HG03064 (cell line): ENCODE measurements around the gene PLCL1.
A peak's percentile ranks its signal among the peaks of the same experiment; 100 is the strongest.

ENCODE experiments used
- ATAC-seq: cut with Tn5 transposase; IDR thresholded peaks from one replicate; pipeline ENCODE4 v1.9.1; 2021; ENCODE audit warnings: low read depth; ENCODE audit not compliant: unreplicated experiment

PLCL1 gene

DNA sequence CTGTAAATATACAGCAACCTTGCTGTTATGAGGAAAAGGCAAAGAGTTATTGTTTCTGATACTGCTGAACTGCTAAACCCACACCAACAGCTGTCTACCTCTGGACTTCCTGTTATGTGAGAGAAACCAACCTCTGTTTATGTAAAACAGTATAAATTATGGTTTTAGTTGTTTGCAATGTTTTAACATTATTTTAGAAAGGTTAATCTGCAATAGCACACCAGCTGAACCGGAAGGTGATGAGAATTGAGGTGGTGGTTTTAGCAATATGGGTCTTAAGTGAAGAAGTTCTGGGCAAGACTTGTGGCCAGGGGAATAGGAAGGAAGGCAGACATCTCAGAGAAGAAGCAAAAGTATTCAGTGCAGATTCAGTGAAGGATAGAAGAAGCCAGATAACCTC lies 237.8 kb downstream of the PLCL1 start:
- ATAC-seq, result peak; percentile 82

DNA sequence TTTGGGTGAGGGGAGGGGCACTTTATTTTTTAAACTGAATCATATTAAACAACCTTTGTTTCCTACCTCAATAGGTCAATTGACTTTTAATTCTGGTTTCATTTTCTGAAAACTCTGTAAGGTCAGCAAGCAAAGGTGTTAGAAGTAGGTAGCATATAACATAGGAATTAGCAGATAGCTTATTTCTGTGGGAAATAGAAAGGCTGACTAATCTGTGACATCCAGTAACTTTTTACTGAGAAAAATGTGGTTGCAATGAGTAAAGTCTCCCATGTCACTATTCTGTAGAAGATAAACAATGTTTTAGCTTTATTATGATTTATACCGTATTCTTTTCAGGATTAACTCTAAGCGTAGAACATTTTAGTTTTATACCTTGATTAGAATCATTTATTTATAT lies 240.4 kb downstream of the PLCL1 start:
- ATAC-seq, result no peak

- no peak for ATAC-seq
Observed at GRCh38 chr2:198045227-198045626, 240.8 kb downstream of the PLCL1 start.

- no peak for ATAC-seq
Observed at GRCh38 chr2:198052741-198053140, 248.3 kb downstream of the PLCL1 start.

GRCh38 chr2:198053148-198053547 lies 248.8 kb downstream of the PLCL1 start:
- no peak for ATAC-seq

DNA sequence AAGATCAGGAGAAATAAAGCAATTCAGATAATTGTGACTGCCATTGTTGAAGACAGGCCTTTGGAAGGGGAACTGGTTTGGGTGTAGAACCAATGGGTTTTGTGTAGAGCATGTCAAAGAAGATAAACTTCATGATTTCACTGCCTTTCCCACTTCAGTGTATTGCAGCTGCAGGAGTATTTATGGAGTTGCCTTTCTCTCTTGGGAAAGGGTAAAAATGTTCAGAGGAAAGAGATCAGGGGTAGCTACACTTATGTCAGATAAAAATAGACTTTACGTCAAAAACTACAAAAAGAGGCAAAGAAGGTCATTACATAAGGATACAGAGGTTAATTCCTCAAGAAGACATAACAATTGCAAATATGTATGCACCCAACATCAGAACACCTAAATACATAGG lies 249.4 kb downstream of the PLCL1 start:
- ATAC-seq, result no peak

- no peak for ATAC-seq
Observed at GRCh38 chr2:198054299-198054698, 249.9 kb downstream of the PLCL1 start.

- ATAC-seq, result no peak
Observed at GRCh38 chr2:198055716-198056115, 251.3 kb downstream of the PLCL1 start.

DNA sequence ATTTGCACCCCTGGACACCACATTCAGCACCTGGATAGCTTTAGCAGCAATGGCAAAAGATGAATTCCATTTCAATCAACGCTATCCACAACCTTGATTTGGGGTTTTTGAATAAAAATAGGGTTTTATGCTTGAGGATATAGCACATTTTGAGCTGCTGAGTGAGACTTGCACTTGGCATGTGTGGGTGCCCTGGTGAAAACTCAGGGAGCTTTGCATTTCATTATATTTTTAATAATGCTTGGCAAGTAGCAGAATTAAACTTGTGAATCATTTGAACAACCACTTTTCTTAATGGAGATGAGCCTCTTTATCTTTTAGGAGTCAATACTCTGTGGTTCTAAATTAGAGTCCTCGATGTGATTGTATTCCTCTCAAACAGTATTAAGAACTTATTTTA lies 252.4 kb downstream of the PLCL1 start:
- ATAC-seq, result no peak

DNA sequence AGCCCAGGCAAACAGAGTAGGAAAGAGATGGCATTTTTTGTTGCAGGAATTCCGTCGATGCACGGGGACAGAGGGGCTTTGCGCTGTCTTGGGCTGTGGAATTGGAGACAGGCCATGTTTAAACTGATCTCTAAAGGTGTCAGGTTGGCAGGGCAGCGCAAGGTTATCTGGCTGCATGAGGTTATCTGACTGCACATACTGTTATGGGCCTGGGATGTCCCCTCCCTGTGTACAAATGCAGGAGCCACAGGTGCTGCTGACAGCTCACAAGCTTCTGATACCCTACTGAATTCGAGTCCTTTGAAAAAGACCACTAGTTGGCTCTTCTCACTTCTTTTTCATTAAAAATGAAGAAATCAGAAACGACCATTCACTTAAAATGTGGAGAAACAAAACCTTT lies 255.4 kb downstream of the PLCL1 start:
- ATAC-seq, result no peak

GRCh38 chr2:198060277-198060676 lies 255.9 kb downstream of the PLCL1 start:
- ATAC-seq, result no peak

DNA sequence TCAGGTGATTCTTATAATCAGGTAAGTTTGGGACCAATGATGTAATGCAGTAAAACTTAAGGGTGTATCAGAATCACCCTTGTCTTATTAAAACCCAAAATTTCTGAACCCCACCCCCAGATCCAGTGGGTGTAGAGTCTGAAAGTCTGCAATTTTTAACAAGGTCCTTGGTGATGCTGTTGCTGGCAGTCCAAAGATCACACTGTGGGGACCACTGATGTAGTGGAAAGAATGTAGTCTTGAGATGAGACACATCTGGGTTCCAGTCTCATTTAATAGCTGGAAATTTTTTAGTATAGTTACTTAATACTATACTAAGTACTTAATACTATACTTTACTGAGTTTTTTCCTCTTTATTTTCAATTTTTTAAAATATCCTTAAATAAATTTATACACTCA lies 258.4 kb downstream of the PLCL1 start:
- no peak for ATAC-seq

DNA sequence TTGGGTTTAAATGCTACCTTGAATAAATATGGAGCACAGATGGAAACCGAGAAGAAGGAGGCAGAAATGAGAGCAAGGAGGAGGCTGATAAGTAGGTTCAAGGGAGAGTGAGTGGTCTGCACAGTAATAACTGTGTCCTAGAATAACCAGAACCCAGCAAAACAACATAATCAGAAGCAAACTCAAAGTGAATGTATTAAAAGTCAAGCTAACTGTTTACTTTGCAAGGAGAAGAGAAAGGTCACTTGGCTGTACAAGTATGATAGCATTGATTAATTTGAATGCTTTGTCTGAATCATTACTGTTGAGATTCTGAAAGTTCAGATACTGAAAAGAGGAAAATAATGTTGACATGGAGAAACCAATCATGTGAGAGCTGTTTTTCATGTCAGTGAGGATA lies 258.8 kb downstream of the PLCL1 start:
- ATAC-seq, result no peak

- ATAC-seq, result no peak
Observed at GRCh38 chr2:198065322-198065721, 260.9 kb downstream of the PLCL1 start.

- ATAC-seq, result no peak
Observed at GRCh38 chr2:198066597-198066996, 262.2 kb downstream of the PLCL1 start.

GRCh38 chr2:198072655-198073054 lies 268.3 kb downstream of the PLCL1 start:
- no peak for ATAC-seq

- no peak for ATAC-seq
Observed at GRCh38 chr2:198073253-198073652, 268.9 kb downstream of the PLCL1 start.

DNA sequence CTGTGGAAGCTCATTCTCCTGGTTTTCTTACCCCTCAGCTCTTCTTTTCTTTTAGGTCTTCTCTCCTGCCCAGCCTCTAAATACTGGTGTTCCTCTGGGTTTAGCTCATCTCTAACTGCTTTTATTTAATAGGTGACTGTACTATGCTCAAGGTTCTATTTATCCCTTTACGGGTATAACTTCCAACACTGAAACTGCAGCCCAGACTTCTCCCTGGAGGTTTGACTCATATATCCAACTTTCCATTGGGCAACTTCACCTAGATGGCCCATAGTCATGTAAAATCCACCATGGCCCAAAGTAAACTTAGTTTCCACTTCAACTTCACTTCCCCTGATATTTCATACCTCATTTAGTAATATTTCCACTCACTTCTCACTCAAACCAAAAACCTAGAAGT lies 273.1 kb downstream of the PLCL1 start:
- no peak for ATAC-seq

GRCh38 chr2:198080879-198081765 lies 276.7 kb downstream of the PLCL1 start:
- no peak for ATAC-seq

GRCh38 chr2:198084156-198084555 lies 279.8 kb downstream of the PLCL1 start:
- ATAC-seq, result no peak

DNA sequence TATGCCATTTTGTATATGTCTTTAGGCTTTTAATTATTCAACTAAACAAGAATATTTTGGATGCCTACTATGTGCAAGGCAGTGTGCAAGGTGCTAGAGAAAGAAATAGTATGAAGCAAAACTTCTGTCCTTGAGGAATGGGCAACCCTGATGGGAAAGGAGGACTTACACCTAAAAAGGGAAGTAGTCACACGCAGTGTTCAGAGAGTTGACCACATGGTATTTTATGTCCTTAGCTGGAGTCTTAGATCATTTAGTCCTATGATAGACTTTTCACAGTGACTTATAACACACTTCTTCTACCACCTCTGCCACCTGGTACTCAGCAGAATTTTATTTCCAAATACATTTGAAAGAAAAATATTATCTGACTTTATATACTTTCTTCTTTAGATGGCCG lies 291.6 kb downstream of the PLCL1 start:
- ATAC-seq, result no peak

- no peak for ATAC-seq
Observed at GRCh38 chr2:198096965-198097364, 292.6 kb downstream of the PLCL1 start.

DNA sequence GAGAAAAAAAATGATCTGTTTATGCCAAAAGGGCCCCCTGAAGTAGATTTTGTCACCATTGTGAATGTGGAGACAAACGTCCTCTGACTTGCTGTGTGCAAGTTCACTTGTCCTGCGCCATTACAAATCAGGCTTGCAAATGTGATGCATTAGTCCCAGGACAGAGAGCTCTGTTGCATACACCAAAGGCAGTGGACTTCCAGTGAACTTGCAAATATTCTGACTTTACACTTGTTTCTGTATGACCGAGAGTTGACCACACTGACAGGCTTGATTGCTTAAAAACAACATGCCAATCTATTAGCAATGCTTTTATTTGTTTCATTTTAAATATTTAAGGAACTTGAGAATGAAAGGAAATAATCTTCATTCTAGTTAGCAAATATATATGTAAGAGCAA lies 293.2 kb downstream of the PLCL1 start:
- ATAC-seq, result no peak
